Esophagus squamous epithelium (tissue), 4 donors: ENCODE results near the gene GOLGA6L10.
"Not testable (repeated sequence)": the region's sequence is repeated elsewhere in the genome, so short reads cannot be mapped to it uniquely, and the experiment has no call there.

ENCODE experiments used
- CTCF ChIP-seq, 6 experiments: fragments of 450-650 bp in 4 of 6; fragments of 200-600 bp in 2 of 6; sonication (generic) in 2 of 6; IDR thresholded peaks; one replicate each; pipeline ENCODE4 v1.5.1; 2016 to 2019; ENCODE audit warnings: antibody characterized with exemption in 6 of 6, mild to moderate bottlenecking in 4 of 6, moderate library complexity in 4 of 6
- POLR2A ChIP-seq, 4 donors: fragments of 450-650 bp; IDR thresholded peaks; one replicate each; pipeline ENCODE4 v1.6.1; 2017; ENCODE audit warnings: antibody characterized with exemption in 4 of 4, mild to moderate bottlenecking in 4 of 4, moderate library complexity in 3 of 4

- not testable (repeated sequence) for TF ChIP-seq POLR2A, CTCF (IDR thresholded peaks at IDR 0.05)
Observed at GRCh38 chr15:82355055-82355454, 5.8 kb upstream of the GOLGA6L10 start.
